Neural cell (in vitro differentiated cells): ENCODE results near the gene EIF3I. TPM values are rescaled to one million over a fixed set of nuclear protein-coding genes. Genes with fewer than 3 reads are reported as not detected.

Experiments
- polyA plus RNA-seq: library from polyadenylated mRNA; depleted of rRNA; stranded (reverse); fragments of >200 nt; gene quantifications from 2 replicates; pipeline ENCODE4 v1.2.3, GENCODE V29; 2014
- small RNA-seq, 3 experiments: library from RNA; depleted of rRNA; stranded (forward); fragments of <200 nt; gene quantifications; one replicate each; pipeline ENCODE3, GENCODE V24; 2012

EIF3I gene
- polyA plus RNA-seq, 1 donor from 2014 or later: 158 TPM

Small RNAs within 50 kb of the gene (small RNA-seq; reads per million reads assigned to genes)
- gene RF00017: 0 reads per million in 3 experiments

Other genes with a start within 250 kb of the EIF3I start
- 210 and 214 TPM in 2 replicates for gene KHDRBS1, start 208.5 kb upstream of the EIF3I start, polyA plus RNA-seq
- gene TMEM39B, start 149.5 kb upstream of the EIF3I start, polyA plus RNA-seq: 18.1 and 21.1 TPM in 2 replicates
- 15.7 and 17.3 TPM in 2 replicates for gene KPNA6, start 114.4 kb upstream of the EIF3I start, polyA plus RNA-seq
- gene TXLNA, start 42.7 kb upstream of the EIF3I start, polyA plus RNA-seq: 34.5 and 39.0 TPM in 2 replicates
- 176 and 186 TPM in 2 replicates for gene CCDC28B, start 21.8 kb upstream of the EIF3I start, polyA plus RNA-seq
- gene IQCC, start 16.7 kb upstream of the EIF3I start, polyA plus RNA-seq: 5.6 and 7.5 TPM in 2 replicates
- gene DCDC2B, start 13.3 kb upstream of the EIF3I start, polyA plus RNA-seq: not detected in 2 replicates
- 24.4 and 30.2 TPM in 2 replicates for gene TMEM234, start 54 bp upstream of the EIF3I start, polyA plus RNA-seq
- gene FAM167B, start 24.8 kb downstream of the EIF3I start, polyA plus RNA-seq: not detected in 2 replicates
- not detected in 2 replicates for gene LCK, start 28.9 kb downstream of the EIF3I start, polyA plus RNA-seq
- 60.8 and 68.6 TPM in 2 replicates for gene HDAC1, start 69.7 kb downstream of the EIF3I start, polyA plus RNA-seq
- gene MARCKSL1, start 113.8 kb downstream of the EIF3I start, polyA plus RNA-seq: 694 and 739 TPM in 2 replicates
- gene FAM229A, start 140.1 kb downstream of the EIF3I start, polyA plus RNA-seq: 6.1 and 11.7 TPM in 2 replicates
- gene TSSK3, start 140.1 kb downstream of the EIF3I start, polyA plus RNA-seq: not detected in 2 replicates
- 158 and 189 TPM in 2 replicates for gene BSDC1, start 172.0 kb downstream of the EIF3I start, polyA plus RNA-seq
- gene ZBTB8B, start 242.7 kb downstream of the EIF3I start, polyA plus RNA-seq: 4.4 and 5.0 TPM in 2 replicates